Putamen (tissue), 1 donor: ENCODE measurements around the gene LTN1.
"Not testable (repeated sequence)": the region's sequence is repeated elsewhere in the genome, so short reads cannot be mapped to it uniquely, and the experiment has no call there.

Experiments
- DNase-seq: peaks from one replicate; pipeline ENCODE4 v3.0.0-alpha.2; 2016; ENCODE audit warnings: low spot score

LTN1 gene

GRCh38 chr21:28992526-28993292, at the start of gene LTN1:
Gene LTN1, minus strand, starts transcription at chr21:28992877. Its CDS starts 72 bp downstream, at chr21:28992805.
- peak; percentile 99 for DNase-seq

- DNase-seq: no peak
Observed at GRCh38 chr21:29034678-29035077, 42.0 kb upstream of the LTN1 start.

- no peak for DNase-seq
Observed at GRCh38 chr21:29033871-29034270, 41.2 kb upstream of the LTN1 start.

- no peak for DNase-seq
Observed at GRCh38 chr21:29033301-29033700, 40.6 kb upstream of the LTN1 start.

GRCh38 chr21:29030909-29031308, 38.2 kb upstream of the LTN1 start:
- no peak for DNase-seq

GRCh38 chr21:29029524-29029923, 36.8 kb upstream of the LTN1 start:
- DNase-seq: no peak

GRCh38 chr21:29025328-29025713, 32.6 kb upstream of the LTN1 start:
- no peak for DNase-seq

GRCh38 chr21:29024474-29025327, 32.0 kb upstream of the LTN1 start, which contains the start of gene USP16:
Gene USP16, plus strand, starts transcription at chr21:29024668. Its CDS starts 3,246 bp downstream, at chr21:29027914.
- peak; percentile 97 for DNase-seq

GRCh38 chr21:29022166-29022565, 29.5 kb upstream of the LTN1 start:
- no peak for DNase-seq

GRCh38 chr21:29018540-29018939, 25.9 kb upstream of the LTN1 start:
- DNase-seq: no peak

GRCh38 chr21:29017639-29018237, 25.1 kb upstream of the LTN1 start:
- DNase-seq: no peak

GRCh38 chr21:29011236-29011635, 18.6 kb upstream of the LTN1 start:
- not testable (repeated sequence) for DNase-seq

- DNase-seq: no peak
Observed at GRCh38 chr21:29008367-29008766, 15.7 kb upstream of the LTN1 start.

- DNase-seq: no peak
Observed at GRCh38 chr21:29007810-29008209, 15.1 kb upstream of the LTN1 start.

GRCh38 chr21:29007135-29007534, 14.5 kb upstream of the LTN1 start:
- DNase-seq: no peak

GRCh38 chr21:29005696-29006095, 13.0 kb upstream of the LTN1 start:
- DNase-seq: no peak

- peak; percentile 97 for DNase-seq
Observed at GRCh38 chr21:29002442-29003144, 9.9 kb upstream of the LTN1 start.

- no peak for DNase-seq
Observed at GRCh38 chr21:28993293-28993629, 584 bp upstream of the LTN1 start.

GRCh38 chr21:28991861-28992525, 684 bp downstream of the LTN1 start:
- DNase-seq: no peak

- peak; percentile 14 for DNase-seq
Observed at GRCh38 chr21:28988146-28988545, 4.5 kb downstream of the LTN1 start.

- DNase-seq: no peak
Observed at GRCh38 chr21:28986677-28987076, 6.0 kb downstream of the LTN1 start.

GRCh38 chr21:28982637-28983036, 10.0 kb downstream of the LTN1 start:
- no peak for DNase-seq
